ENCODE data around the gene HSPA14.

The HSPA14 gene

DNA sequence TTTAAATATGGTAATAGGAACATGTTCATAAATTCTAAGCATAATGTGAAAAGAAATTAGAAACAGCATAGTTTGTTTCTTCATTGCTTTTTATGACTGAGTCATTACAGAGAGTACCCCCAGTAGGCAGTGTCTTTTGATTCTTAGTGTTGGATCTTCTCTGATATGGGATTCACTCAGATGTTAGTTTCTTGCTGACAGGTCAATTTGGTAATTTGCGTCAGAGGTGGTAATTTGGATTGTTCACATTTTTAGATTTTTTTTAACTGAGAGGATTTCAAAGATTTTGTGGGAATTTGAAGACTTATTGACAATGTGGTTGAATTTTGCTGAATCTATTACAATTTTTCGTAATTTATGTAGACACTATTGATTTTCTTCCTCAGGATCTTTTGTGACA is 2.1 kb downstream of the HSPA14 start:
- H3K27ac Mint-ChIP-seq = no peak overlapping the region
- H3K27me3 Mint-ChIP-seq (ENCODE audit: low read depth, poor library complexity) = no peaks in the 10 kb centered on the region
- peaks cover 28% of the 10 kb centered on the region for H3K4me1 Mint-ChIP-seq
- peak overlapping the region; percentile 94 for H3K4me3 Mint-ChIP-seq
- peaks cover 53% of the 10 kb centered on the region for H3K36me3 Mint-ChIP-seq (ENCODE audit: low read depth)
- TF ChIP-seq, protein P1, sequence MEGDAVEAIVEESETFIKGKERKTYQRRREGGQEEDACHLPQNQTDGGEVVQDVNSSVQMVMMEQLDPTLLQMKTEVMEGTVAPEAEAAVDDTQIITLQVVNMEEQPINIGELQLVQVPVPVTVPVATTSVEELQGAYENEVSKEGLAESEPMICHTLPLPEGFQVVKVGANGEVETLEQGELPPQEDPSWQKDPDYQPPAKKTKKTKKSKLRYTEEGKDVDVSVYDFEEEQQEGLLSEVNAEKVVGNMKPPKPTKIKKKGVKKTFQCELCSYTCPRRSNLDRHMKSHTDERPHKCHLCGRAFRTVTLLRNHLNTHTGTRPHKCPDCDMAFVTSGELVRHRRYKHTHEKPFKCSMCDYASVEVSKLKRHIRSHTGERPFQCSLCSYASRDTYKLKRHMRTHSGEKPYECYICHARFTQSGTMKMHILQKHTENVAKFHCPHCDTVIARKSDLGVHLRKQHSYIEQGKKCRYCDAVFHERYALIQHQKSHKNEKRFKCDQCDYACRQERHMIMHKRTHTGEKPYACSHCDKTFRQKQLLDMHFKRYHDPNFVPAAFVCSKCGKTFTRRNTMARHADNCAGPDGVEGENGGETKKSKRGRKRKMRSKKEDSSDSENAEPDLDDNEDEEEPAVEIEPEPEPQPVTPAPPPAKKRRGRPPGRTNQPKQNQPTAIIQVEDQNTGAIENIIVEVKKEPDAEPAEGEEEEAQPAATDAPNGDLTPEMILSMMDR (IDR thresholded peaks at IDR 0.05) = no peak
- no peak for DNase-seq
- H3K9me3 Mint-ChIP-seq = no peaks in the 10 kb centered on the region

DNA sequence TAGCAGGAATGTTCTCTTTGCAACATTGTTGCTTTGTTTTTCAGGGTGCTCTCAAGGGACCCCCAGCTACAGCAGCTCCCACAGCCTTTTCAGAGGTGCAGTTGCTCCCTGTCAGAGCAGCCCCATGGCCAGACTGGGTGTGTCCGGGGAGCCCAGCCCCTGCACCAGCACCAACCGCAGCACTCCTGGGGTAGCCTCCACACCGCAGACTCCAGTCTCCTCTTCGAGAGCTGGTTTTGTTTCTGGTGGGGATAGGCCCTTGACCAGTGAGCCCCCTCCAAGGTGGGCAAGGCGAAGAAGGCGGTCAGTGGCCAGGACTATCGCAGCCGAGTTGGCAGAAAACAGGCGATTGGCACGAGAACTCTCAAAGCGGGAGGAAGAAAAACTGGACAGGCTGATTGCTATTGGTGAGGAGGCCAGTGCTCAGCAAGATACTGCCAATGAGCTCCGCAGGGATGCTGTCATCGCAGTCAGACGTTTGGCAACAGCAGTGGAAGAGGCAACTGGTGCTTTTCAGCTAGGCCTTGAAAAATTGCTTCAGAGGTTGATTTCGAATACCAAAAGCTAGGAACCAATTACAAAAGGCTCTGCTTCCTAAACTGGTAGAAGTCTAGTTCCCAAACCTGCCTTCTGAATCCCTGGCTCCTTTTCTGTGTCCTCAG is 5.4 kb downstream of the HSPA14 start:
- Mint-ChIP-seq H3K36me3 (ENCODE audit: low read depth) (peaks cover 55% of the 10 kb centered on the region), H3K4me1 (peaks cover 17% of the 10 kb centered on the region)

DNA sequence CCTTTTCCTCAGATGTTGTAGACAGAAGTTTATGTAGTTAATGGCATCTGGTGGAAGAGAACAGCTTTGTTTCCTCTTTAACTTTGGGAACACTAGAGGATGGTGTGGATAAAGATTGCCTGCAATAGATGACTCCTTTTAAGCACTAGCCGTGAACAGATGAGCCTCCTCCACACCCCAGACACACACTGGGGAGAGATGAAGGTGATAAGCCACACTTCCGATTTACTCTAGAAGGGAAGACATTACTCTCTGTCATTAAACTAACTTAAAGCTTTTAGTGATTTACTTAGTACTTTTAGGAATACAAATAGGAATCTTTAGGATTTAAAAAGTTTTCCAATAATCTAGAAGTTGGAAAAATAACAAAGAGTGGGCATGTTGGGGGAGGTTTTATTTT is 6.8 kb downstream of the HSPA14 start:
- peak overlapping the region; percentile 26 for H3K27ac Mint-ChIP-seq
- H3K27me3 Mint-ChIP-seq (ENCODE audit: low read depth, poor library complexity) = no peaks in the 10 kb centered on the region
- DNase-seq = no peak
- no peak overlapping the region for H3K4me3 Mint-ChIP-seq
- TF ChIP-seq, protein P1 (IDR thresholded peaks at IDR 0.05) = no peak
- H3K4me1 Mint-ChIP-seq = peaks cover 5% of the 10 kb centered on the region
- H3K36me3 Mint-ChIP-seq (ENCODE audit: low read depth) = peaks cover 50% of the 10 kb centered on the region
- H3K9me3 Mint-ChIP-seq = no peaks in the 10 kb centered on the region

More for the DNA sequence above, 5.4 kb downstream of the HSPA14 start:
- Mint-ChIP-seq H3K27me3 (ENCODE audit: low read depth, poor library complexity) (no peaks in the 10 kb centered on the region), H3K9me3 (no peaks in the 10 kb centered on the region), H3K27ac (peak overlapping the region; percentile 59), H3K4me3 (no peak overlapping the region)
- TF ChIP-seq, protein P1 (IDR thresholded peaks at IDR 0.05) = no peak
- DNase-seq = no peak

DNA sequence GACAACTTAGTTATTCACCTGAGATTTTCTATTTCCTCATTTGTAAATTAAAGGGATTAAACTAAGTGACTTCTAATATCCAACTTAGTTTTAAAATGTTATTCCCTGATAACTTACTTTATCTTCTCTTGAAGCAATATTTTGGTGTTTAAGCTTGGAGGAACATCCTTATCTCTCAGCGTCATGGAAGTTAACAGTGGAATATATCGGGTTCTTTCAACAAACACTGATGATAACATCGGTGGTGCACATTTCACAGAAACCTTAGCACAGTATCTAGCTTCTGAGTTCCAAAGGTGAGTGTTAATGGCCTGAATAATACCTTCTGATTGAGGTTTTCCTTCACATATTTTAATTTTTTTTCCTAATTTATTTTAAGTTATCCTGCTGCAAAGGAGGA is 14.1 kb downstream of the HSPA14 start:
- no peak overlapping the region for H3K27ac Mint-ChIP-seq
- TF ChIP-seq, protein P1 (IDR thresholded peaks at IDR 0.05) = no peak
- no peaks in the 10 kb centered on the region for H3K9me3 Mint-ChIP-seq
- DNase-seq = no peak
- H3K4me3 Mint-ChIP-seq = no peak overlapping the region
- H3K27me3 Mint-ChIP-seq (ENCODE audit: low read depth, poor library complexity) = no peaks in the 10 kb centered on the region
- H3K4me1 Mint-ChIP-seq = no peaks in the 10 kb centered on the region
- H3K36me3 Mint-ChIP-seq (ENCODE audit: low read depth) = peaks cover 14% of the 10 kb centered on the region

DNA sequence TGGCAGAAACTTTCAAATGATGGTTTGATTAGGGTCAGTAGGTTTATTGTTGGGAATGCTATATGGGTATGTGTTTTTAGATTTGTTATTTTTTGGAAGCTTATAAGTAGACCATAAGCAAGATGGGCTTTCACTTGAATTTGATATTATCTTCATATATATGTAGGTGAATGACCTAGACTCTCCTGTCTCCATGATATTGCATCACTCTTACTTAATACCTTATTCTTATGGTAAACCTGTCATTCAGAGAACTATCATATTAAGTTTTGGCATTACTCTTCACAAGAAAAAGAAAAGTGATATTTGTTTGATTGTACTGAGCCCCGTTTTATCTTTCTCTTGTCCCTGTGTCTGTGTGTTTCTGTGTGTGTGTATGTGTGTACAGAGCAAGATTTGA is 17.3 kb downstream of the HSPA14 start:
- TF ChIP-seq, protein P1 (IDR thresholded peaks at IDR 0.05) = no peak
- H3K27ac Mint-ChIP-seq = no peak overlapping the region
- DNase-seq = no peak
- no peaks in the 10 kb centered on the region for H3K4me1 Mint-ChIP-seq
- H3K4me3 Mint-ChIP-seq = no peak overlapping the region
- H3K27me3 Mint-ChIP-seq (ENCODE audit: low read depth, poor library complexity) = no peaks in the 10 kb centered on the region
- peaks cover 17% of the 10 kb centered on the region for H3K36me3 Mint-ChIP-seq (ENCODE audit: low read depth)
- no peaks in the 10 kb centered on the region for H3K9me3 Mint-ChIP-seq

DNA sequence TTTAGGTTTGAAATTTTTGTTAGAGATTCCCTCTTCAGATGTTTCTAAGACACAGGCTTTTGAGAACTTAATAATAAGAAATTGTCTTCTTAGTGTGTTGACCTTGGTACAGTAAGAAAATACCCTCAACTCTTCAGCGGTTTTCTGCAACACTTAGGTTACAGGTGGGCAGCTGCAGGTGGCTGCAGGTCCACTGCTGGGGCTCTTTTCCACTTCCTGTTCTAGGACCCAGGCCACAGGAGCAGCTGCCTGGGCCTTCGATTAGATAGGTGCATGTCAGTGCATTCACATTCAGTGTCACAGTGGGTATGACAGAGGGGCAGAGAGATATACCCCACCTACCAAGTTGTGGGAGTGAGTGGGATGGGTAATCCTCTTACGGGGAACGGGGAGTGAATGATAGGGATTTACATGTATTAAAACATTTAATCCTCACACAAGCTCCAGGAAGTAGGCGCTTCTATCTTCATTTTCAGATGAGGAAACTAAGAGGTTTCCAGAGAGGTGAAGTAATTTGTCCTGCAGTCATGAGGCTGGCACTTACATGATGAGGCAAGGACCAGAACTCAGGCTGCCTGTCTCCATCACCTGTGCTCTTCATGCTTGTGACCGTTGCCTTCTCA is 20.3 kb downstream of the HSPA14 start:
- DNase-seq = no peak
- Mint-ChIP-seq H3K9me3 (no peaks in the 10 kb centered on the region), H3K27me3 (ENCODE audit: low read depth, poor library complexity) (no peaks in the 10 kb centered on the region), H3K4me1 (no peaks in the 10 kb centered on the region), H3K27ac (no peak overlapping the region), H3K4me3 (no peak overlapping the region), H3K36me3 (ENCODE audit: low read depth) (peaks cover 19% of the 10 kb centered on the region)
- TF ChIP-seq, protein P1 (IDR thresholded peaks at IDR 0.05) = no peak

All from nephron progenitor cell (in vitro differentiated cells).